Stimulated activated naive CD8-positive, alpha-beta T cell treated with anti-CD3 and anti-CD28 coated beads, Interleukin-15, Interleukin-2, amounts not matched to agents 100 ng/mL and 50 ng/mL, for 24 hours (primary cell): ENCODE data around the gene RMND5A.

Source experiments
- H3K27ac Mint-ChIP-seq: one replicate; pipeline ENCODE4 v1.8.0; 2021; ENCODE audit warnings: mild to moderate bottlenecking, mixed read lengths
- H3K27me3 Mint-ChIP-seq: one replicate; pipeline ENCODE4 v1.8.0; 2021; ENCODE audit warnings: mixed read lengths
- H3K36me3 Mint-ChIP-seq: one replicate; pipeline ENCODE4 v1.8.0; 2021; ENCODE audit warnings: low read depth, mixed read lengths
- H3K4me1 Mint-ChIP-seq: one replicate; pipeline ENCODE4 v1.8.0; 2021; ENCODE audit warnings: low read depth, mixed read lengths
- H3K4me3 Mint-ChIP-seq: one replicate; pipeline ENCODE4 v1.8.0; 2021; ENCODE audit warnings: mild to moderate bottlenecking, mixed read lengths
- H3K9me3 Mint-ChIP-seq: one replicate; pipeline ENCODE4 v1.8.0; 2021; ENCODE audit warnings: mixed read lengths

The RMND5A gene

DNA sequence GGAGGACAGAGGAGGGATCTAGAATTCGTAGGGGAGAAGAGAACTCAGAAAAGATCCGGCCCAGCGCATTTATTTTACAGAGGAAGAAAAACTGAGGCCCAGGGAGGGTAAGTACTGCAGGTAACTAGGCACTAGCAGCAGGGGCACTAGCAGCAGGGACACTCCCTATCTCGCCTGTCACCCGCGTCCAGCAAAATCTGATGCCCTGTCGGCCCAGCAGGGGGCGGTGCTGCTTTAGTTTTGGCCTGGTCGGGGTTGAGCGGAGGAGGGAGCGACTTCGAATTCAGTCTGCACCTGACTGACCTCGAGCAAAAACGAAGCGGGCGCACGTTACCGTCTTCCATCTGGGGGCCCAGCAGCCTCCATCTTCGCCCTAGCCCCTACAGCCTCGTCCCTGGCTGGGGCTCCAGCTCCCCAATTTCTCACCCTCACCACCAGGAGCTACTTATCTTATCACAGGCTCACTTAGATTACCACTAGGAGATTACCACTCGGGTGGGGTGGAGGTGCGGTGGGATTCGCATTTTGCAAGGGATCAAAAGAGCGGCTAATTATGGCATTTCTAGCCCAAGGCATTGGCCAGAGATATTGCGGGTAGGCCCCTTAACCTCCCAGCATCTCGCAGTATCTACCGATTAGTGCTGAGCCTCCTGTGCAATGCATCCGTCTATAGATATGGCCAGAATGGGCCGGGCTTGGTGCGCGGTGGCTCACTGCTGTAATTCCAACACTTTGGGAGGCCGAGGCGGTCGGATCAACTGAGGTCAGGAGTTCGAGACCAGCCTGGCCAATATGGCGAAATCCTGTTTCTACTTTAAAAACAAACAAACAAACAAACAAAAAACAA is 88.4 kb downstream of the RMND5A start:
- H3K9me3 Mint-ChIP-seq, result no peaks in the 10 kb centered on the region
- H3K36me3 Mint-ChIP-seq, result peaks cover 6% of the 10 kb centered on the region
- peaks cover 79% of the 10 kb centered on the region for H3K4me1 Mint-ChIP-seq
- H3K4me3 Mint-ChIP-seq, result peak overlapping the region; percentile 95
- peak overlapping the region; percentile 90 for H3K27ac Mint-ChIP-seq
- peaks cover 3% of the 10 kb centered on the region for H3K27me3 Mint-ChIP-seq

DNA sequence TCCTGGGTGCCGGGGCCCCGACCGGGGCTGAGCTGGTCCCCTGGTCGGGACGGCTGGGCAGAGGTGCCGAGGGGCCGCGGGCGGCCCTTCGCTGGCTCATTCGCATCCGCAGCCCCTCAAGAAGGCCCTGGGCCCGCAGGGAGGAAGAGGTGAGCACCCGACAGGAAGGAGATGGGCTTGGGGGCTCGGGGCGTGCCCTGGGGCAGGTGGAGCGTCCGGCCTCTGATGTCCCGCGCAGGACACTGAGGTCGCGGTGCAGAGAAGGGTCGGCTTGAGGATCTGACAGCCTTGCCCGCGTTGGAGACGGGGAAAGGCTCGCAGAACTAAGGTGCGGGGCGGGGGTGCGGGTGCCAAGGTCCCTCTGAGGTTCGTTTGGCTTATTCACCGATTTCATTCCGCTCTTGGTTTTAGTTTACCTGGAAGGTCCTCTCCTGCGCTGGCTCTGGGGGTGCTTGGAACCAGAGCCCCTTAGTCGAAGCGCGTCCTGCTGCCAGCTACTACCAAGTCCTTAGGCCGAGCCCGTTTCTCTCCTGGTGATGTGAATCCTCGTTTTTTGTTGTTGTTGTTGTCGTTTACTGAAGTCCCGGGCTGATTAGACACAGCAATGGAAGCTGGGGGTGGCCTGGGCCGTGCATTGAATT is 89.5 kb downstream of the RMND5A start:
- Mint-ChIP-seq H3K36me3 (peaks cover 12% of the 10 kb centered on the region), H3K27me3 (peaks cover 3% of the 10 kb centered on the region), H3K27ac (peak overlapping the region; percentile 93), H3K9me3 (no peaks in the 10 kb centered on the region), H3K4me1 (peaks cover 82% of the 10 kb centered on the region), H3K4me3 (peak overlapping the region; percentile 95)

DNA sequence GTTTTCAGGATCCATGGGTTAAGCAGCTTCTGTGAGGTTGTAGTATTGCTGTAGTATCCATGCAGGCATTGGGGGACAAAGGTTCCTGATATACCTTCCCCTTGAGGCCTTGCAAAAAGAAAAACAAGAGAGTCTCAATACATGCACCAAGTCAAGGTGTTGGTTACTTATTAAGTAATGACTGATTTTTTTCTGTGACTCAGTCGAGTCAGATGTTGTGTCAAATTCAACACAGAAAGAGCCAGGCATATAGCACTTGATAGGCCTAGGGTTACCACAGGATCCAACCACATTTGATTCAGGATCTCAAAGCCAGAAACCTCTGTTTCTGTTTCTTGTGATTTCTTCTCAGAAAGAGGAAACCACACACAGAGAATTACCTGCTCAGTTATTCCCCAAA is 95.5 kb downstream of the RMND5A start:
- peak overlapping the region; percentile 83 for H3K27ac Mint-ChIP-seq
- peak overlapping the region; percentile 12 for H3K4me3 Mint-ChIP-seq
- H3K4me1 Mint-ChIP-seq, result peaks cover 89% of the 10 kb centered on the region
- H3K9me3 Mint-ChIP-seq, result no peaks in the 10 kb centered on the region
- no peaks in the 10 kb centered on the region for H3K27me3 Mint-ChIP-seq
- peaks cover 9% of the 10 kb centered on the region for H3K36me3 Mint-ChIP-seq

DNA sequence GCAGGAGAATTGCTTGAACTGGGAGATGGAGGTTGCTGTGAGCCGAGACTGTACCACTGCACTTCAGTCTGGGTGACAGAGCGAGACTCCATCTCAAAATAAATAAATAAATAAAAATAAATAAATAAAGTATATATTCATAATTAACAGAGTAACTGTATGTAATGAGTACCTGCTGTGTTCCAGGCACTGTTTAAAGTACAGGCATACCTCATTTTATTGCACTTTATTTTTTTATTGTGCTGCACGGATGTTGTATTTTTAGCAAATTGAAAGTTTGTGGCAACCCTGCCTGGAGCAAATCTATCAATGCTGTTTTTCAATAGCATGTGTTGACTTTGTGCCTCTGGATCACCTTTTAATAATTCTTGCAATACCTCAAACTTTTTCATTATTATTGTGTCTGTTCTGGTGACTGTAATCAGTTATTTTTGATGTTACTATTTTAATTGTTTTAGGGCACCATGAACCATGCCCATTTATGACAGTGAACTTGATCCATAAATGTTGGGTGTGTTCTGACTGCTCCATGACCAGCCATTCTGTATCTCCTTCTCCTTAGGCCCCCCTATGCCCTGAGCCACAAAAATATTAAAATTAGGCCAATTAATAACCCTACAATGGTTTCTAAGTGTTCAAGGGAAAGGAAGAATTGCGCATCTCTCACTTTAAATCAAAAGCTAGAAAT is 98.2 kb downstream of the RMND5A start:
- peaks cover 93% of the 10 kb centered on the region for H3K4me1 Mint-ChIP-seq
- H3K27ac Mint-ChIP-seq, result peak overlapping the region; percentile 0
- peaks cover 8% of the 10 kb centered on the region for H3K36me3 Mint-ChIP-seq
- no peaks in the 10 kb centered on the region for H3K9me3 Mint-ChIP-seq
- no peaks in the 10 kb centered on the region for H3K27me3 Mint-ChIP-seq
- H3K4me3 Mint-ChIP-seq, result peak overlapping the region; percentile 14

DNA sequence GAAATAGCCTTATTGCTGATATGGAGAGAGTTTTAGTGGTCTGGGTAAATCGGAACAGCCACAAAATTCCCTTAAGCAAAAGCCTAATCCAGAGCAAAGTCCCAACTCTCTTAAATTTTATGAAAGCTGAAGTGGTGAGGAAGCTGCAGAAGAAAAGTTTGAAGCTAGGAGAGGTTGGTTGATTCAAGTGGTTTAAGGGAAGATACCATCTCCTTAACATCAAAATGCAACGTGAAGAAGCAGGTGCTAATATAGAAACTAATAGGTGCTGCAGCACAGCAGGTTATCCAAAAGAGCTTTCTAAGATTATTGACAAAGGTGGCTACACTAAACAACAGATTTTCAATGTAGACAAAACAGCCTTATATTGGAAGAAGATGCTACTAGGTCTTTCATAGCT is 98.9 kb downstream of the RMND5A start:
- no peaks in the 10 kb centered on the region for H3K27me3 Mint-ChIP-seq
- no peaks in the 10 kb centered on the region for H3K9me3 Mint-ChIP-seq
- no peak overlapping the region for H3K27ac Mint-ChIP-seq
- peaks cover 2% of the 10 kb centered on the region for H3K36me3 Mint-ChIP-seq
- H3K4me1 Mint-ChIP-seq, result peaks cover 93% of the 10 kb centered on the region
- peak overlapping the region; percentile 14 for H3K4me3 Mint-ChIP-seq

DNA sequence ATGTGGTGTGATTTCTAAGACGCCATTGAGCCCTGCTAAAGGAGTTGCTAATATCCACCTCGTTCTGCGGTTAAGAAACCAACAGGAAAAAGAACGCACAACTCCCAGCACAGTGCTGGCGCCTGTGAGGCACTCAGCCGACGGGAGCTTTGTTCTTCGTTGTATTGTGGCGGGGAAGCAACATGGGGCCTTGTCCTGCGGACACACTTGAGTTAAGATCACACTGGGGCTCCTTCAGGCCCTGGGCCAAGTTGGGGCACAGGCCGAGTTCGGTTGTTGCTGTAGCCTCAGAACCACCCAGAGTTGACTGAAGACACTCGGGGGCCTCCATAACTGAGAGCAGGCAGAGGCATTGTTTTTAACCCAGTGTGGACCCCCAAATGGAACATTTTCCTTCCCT is 101.2 kb downstream of the RMND5A start:
- H3K27me3 Mint-ChIP-seq, result no peaks in the 10 kb centered on the region
- H3K4me3 Mint-ChIP-seq, result peak overlapping the region; percentile 82
- H3K4me1 Mint-ChIP-seq, result peaks cover 93% of the 10 kb centered on the region
- peak overlapping the region; percentile 96 for H3K27ac Mint-ChIP-seq
- H3K36me3 Mint-ChIP-seq, result no peaks in the 10 kb centered on the region
- H3K9me3 Mint-ChIP-seq, result no peaks in the 10 kb centered on the region

DNA sequence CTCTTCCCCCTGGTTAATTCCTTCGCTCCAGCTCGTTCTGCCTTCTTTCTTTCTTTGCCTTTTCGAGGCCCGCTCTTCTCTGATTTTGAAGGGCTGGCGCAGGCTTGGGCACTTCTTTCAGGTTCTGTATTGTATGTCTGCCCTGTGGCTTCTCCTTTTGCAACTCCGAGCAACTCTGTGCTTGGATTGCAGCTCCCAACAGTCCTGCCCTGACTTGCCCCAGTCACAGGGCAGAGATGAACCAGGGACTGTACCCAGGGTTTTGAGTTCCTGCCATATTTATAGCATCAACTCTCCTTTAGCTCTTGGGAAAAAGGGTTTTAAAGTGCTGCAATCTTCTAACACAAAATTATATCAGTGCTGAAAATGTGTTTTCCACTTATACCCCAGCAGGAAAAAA is 101.8 kb downstream of the RMND5A start:
- peaks cover 93% of the 10 kb centered on the region for H3K4me1 Mint-ChIP-seq
- peak overlapping the region; percentile 96 for H3K27ac Mint-ChIP-seq
- H3K36me3 Mint-ChIP-seq, result no peaks in the 10 kb centered on the region
- H3K27me3 Mint-ChIP-seq, result no peaks in the 10 kb centered on the region
- no peaks in the 10 kb centered on the region for H3K9me3 Mint-ChIP-seq
- peak overlapping the region; percentile 82 for H3K4me3 Mint-ChIP-seq

DNA sequence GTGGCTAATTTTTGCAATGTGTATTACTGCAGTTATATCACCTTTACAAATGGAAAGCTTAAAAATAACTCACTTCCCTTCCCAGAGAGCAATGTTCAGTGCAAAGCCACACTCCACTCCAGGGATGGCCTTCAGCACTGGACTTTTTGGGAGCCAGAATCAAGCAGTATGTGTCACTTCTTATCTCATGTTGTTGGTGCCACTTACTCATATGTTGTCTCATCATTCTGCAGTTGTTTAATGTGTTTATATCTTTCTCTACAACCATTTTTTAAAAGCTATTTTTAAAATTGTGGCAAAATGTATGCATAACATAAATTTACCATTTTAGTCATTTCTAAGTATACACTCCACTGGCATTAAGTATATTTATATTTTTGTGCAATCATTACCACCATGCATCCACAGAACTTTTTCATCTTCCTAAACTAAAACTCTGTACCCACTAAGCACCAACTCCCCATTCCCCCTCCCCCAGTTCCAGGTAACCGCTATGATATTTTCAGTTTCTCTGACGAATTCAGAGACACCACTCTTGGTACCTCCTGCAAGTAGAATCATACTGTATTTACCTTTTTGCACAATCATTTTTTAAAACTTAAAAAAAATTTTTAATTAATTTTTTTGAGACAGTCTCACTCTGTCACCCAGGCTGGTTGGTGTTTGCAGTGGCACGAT is 102.7 kb downstream of the RMND5A start:
- no peaks in the 10 kb centered on the region for H3K27me3 Mint-ChIP-seq
- peak overlapping the region; percentile 78 for H3K27ac Mint-ChIP-seq
- no peaks in the 10 kb centered on the region for H3K36me3 Mint-ChIP-seq
- peak overlapping the region; percentile 46 for H3K4me3 Mint-ChIP-seq
- peaks cover 96% of the 10 kb centered on the region for H3K4me1 Mint-ChIP-seq
- H3K9me3 Mint-ChIP-seq, result no peaks in the 10 kb centered on the region

DNA sequence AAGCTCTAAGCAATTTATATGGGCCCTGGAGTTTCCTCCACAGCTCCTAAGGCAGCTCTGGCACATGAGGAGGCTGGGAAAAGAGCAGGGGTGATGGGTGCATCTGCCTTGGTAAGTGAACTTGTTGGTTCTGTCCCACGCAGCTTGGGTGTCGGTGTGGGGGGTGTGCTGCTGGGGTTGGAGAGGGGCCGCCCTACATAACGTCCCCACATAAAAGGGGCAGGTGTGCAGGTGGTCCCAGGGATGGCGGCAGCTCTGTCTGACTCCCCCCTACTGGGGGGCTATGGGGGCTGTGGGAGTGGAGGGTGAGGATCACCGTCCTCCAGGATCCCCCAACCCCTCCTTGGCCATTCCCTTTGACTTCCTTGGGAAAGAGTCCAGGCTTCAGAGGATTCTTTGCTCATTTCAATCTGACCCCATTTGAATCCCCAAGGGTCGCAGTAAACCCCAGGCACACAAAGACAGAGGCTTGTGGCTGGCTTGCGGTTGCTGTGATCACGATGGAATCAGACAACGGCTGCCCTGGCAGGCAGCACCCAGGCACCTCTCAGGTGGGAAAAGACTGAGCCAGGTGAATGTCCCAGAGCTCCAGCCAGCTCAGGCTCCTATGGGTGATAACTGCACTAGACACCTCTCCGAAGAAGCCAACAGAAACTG is 105.1 kb downstream of the RMND5A start:
- Mint-ChIP-seq H3K27me3 (no peaks in the 10 kb centered on the region), H3K4me3 (peak overlapping the region; percentile 84), H3K27ac (peak overlapping the region; percentile 86), H3K4me1 (peaks cover 99% of the 10 kb centered on the region), H3K9me3 (no peaks in the 10 kb centered on the region), H3K36me3 (no peaks in the 10 kb centered on the region)

DNA sequence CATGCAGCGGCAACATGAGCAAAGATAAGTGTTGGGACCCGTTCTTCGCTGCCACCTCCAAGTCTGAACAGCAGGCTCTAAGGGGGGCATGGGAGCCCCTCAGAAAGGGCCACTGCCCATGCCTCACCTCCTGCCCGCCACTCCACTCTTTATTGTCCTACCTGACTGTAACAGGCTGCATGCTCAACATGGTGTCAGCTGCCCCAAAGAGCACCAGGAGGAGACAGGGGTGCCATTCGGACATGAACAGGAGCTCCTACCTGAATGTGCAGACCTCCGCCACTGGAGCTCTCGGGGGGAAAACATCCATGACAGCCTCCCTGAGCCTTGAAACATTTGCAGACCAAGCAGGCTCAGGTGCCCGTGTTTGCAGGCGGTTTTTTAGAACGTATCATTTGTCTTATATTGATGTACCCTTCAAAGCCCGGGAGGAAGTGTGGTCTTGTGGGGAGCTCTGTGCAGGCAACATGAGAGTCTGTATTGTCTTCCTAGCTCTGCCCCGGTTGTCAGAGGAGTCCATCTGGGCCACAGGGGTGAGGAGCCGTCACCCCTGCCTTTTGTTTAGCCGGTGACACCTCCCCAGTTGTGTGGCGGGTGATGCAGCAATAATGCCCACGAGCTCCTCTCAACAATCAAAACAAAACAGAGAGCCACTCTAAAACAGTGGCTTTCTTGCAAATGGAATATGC is 105.7 kb downstream of the RMND5A start:
- Mint-ChIP-seq H3K27me3 (no peaks in the 10 kb centered on the region), H3K4me1 (peaks cover 92% of the 10 kb centered on the region), H3K9me3 (no peaks in the 10 kb centered on the region), H3K36me3 (no peaks in the 10 kb centered on the region), H3K27ac (peak overlapping the region; percentile 86), H3K4me3 (peak overlapping the region; percentile 84)

DNA sequence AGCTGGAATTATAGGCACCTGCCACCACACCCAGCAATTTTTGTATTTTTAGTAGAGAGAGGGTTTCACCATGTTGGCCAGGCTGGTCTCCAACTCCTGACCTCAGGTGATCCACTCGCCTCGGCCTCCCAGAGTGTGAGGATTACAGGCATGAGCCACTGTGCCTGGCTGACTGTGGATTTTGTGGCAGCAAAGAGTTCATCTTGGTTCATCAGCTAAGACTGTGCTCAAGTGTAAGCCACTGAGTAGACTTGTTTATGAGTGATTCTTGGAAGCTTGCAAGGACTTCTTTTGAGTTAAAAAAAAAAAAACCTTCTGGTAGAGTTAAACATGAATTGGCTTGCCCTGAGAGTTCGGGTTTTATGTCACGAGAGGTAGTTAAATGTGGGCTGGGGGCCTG is 106.9 kb downstream of the RMND5A start:
- no peaks in the 10 kb centered on the region for H3K36me3 Mint-ChIP-seq
- no peaks in the 10 kb centered on the region for H3K27me3 Mint-ChIP-seq
- peak overlapping the region; percentile 84 for H3K4me3 Mint-ChIP-seq
- H3K27ac Mint-ChIP-seq, result peak overlapping the region; percentile 86
- H3K4me1 Mint-ChIP-seq, result peaks cover 91% of the 10 kb centered on the region
- H3K9me3 Mint-ChIP-seq, result no peaks in the 10 kb centered on the region
